ENCODE results near the gene TPRN.
"Not testable (repeated sequence)": the region's sequence is repeated elsewhere in the genome, so short reads cannot be mapped to it uniquely, and the experiment has no call there.

Gene TPRN, protein sequence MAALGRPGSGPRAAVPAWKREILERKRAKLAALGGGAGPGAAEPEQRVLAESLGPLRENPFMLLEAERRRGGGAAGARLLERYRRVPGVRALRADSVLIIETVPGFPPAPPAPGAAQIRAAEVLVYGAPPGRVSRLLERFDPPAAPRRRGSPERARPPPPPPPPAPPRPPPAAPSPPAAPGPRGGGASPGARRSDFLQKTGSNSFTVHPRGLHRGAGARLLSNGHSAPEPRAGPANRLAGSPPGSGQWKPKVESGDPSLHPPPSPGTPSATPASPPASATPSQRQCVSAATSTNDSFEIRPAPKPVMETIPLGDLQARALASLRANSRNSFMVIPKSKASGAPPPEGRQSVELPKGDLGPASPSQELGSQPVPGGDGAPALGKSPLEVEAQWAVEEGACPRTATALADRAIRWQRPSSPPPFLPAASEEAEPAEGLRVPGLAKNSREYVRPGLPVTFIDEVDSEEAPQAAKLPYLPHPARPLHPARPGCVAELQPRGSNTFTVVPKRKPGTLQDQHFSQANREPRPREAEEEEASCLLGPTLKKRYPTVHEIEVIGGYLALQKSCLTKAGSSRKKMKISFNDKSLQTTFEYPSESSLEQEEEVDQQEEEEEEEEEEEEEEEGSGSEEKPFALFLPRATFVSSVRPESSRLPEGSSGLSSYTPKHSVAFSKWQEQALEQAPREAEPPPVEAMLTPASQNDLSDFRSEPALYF

DNA sequence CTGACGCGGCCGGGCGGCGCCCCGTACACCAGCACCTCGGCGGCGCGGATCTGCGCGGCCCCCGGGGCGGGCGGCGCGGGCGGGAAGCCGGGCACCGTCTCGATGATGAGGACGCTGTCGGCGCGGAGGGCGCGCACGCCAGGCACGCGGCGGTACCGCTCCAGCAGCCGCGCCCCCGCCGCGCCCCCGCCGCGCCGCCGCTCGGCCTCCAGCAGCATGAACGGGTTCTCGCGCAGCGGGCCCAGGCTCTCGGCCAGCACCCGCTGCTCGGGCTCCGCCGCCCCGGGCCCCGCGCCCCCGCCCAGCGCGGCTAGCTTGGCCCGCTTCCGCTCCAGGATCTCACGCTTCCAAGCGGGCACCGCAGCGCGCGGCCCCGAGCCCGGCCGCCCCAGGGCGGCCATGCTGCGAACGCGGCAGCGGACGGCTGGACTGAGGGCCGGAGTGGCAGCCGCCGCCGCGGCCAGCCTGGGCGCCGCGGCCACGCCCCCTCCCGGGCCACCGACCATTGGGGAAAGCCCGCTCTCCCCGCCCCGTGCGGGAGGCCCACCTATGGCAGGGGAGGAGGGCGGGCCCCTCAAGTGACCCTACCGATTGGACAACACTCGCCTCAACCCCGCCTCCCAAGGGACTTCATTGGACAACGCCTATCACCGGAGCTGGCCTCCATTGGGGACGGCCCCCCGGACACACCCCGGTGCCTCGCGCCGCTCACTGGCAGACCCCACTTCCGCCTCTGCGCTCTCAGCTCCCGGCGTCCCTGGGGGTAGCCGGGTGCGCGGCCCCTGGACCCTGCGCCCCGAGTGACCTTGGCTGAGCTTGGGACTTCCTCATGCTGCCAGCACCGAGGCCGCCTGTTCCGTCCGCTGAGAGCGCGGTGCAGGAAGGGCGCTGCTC lies at the start of gene TPRN:
Gene TPRN, minus strand, starts transcription at position 431 of the 894 bp plus-strand sequence. Its CDS starts 30 bp downstream, at position 401.
- DNase-seq: peak; percentile 99

DNA sequence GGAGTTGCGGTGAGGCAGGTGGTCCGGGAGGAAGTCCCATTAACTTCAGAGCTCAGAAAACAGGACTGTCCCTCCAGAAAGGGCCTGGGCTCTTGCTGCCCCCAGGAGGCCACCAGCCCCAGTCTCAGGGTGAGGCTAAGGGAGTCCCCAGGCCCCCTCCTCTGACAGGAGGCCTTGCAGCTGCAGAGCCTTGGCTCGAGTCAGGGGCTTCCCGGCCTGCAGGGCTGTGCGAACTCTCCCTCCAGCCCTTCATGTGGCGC lies 47.3 kb upstream of the TPRN start:
- no peak for DNase-seq

DNA sequence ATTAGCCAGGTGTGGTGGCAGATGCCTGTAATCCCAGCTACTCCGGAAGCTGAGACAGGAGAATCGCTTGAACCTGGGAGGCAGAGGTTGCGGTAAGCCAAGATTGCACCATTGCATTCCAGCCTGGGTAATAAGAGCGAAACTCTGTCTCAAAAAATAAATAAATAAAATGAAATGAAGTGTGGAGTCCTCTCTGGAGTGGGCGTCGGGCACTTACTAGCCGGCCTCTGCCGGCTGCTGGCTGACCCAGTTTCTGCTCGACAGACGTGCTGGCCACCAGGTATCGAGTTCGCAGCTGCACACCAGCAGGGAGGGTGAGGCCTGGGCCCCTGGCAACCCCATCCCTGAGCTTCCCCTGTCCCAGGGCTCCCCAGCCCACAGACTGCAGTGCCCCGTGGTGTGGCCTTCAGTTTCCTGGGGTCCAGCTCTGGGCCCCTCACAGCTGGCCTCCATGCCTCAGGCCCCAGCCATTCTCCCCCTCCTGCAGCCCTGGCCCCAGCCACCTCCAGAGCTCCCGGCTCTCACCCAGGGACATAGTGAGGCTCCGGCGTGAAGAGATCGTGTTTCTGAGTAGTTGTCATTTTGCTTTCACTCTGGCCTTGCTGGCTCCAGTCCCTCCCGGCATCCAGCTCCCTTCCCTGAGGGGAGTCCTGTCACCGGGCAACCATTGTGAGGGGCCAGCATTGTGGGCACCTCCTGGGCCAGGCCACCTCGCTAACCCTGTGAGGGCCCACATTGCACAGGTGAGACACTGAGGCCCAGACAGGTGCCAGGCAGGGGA lies 46.8 kb upstream of the TPRN start:
- no peak for DNase-seq

DNA sequence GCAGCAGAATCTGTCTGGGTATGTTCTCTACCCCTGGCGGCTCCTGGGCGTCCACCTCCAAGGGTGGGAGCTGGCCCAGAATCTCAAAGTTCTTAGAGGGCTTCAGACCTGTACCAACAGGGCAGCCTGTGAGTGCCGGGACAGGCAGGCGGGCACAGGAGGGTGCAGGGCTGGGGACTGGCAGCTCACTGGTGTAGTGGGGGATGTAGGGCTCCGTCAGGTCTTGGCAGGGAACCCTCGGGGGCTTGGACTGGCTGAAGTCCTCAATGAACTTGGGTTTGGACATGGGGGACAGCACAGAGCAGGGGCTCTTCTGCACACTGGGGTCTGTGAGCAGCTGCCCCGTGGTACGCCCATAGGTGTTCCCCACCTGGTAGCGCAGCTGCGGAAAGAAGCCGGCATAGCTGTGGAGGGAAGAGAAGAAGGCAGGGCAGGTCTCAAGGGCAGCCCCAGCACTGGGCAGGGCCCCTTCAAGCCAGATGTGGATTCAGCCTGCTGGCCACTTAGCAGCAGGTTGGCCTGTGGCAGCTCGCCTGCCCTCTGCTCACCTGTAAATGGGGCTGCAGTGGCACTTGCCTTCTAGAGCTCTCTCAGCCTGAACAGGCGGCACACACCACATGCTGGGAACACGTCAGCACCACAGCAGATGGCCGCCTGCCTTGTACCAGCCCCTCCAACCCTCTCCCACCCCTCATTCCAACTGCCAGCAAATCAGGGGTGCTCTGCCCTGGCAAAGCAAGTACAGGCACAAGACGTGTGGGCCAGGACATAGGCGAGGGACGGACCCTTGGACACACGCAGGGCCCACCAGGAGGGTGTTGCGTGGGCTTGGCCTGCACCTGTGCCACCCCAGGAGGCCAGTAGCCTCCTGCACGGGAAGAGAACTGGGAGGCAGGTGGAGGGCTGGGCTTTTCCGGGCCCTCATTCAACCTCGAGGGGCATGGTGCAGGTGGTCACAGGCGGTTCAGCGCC lies 45.2 kb upstream of the TPRN start:
- no peak for DNase-seq

DNA sequence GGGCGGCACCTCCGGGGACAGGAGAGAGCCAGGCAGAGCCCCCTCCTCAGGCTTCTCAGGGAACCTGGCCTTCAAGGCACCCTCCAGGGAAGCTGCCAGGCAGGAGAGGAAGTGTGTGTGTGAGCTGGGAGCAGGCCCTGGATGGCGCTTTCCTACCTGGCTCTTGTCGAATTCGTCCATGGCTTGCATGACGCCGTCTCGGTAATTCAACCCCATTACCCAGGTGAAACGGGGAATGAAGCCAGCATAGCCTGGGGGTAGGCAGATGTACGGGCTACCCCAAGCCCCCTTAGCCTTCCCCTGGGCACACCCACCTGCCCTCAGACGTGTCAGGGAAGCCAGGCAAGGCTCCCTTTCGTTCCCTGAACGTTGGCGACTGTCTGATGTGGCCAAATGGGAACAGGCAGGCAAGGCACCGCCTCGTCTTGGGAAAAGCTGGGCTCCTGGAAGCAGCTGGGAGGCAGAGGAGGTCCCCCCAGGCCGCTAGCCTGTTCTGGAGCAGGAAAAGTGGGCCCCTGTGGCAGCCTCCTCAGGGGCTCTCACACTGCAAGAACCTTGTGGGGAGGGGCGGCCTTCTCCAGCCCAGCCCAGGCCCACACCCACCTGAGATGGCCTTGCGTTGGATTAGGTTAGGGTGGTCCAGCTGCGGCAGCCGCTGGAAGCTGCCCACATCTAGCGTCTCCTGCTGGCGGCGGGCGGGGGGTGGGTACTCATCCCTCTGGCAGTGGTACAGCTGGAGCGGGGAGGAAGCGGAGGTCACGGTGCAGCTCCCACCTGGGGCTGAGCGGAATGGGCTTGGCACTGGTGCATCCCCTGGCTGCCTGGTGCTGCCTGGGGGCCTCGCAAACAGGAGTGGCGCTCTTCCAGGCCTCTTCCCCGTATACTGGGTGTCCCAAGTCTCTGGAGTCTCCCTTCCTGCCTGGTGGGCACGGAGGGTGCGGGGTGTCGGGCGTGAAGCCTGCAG lies 44.2 kb upstream of the TPRN start:
- no peak for DNase-seq

DNA sequence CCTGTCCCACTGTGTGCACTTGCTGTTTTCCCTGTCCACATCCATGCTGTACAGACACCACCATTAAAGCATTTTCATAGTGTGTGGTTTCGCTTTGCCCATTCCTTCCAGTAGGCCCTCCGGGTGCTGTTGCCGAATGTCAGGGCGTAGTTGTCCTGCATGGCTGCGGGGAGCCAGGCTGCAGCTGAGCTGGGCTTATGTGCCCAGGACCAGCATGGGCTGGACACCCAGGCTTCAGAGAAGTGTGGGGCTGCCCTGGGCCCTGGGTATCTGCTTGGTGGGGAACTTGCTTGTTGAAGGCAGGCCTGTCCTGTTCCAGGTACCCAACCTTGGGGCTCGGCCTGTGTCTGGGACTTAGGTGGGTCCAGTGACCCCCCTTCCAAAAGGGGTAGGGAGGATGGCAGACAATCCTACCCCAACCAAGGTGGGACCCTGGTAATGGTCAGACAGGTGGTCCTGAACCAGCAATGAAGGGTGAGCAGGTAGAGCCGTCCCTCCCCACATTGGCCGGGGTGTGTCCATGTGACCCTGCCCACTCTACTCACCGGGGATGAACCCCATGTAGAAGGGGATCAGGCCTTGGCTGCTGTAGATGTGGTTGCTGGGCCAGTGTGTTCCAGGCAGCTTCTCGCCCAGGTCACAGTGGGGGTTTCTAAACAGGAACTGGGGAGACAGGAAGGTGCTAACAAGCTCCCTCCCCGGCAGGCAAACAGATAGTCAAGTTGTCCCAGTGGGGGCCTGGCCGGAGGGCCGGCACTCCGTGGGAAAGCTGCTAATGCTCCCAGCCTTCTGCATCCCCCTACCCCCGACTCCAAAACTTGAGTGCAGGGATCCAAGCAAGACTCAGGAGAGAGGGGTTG lies 43.3 kb upstream of the TPRN start:
- peak in 1 of 2 experiments; percentile 57 for DNase-seq

DNA sequence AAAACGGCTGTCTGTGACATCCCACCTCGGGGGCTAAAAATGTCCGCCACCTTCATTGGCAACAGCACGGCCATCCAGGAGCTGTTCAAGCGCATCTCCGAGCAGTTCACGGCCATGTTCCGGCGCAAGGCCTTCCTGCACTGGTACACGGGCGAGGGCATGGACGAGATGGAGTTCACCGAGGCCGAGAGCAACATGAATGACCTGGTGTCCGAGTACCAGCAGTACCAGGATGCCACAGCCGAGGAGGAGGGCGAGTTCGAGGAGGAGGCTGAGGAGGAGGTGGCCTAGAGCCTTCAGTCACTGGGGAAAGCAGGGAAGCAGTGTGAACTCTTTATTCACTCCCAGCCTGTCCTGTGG lies 42.7 kb upstream of the TPRN start:
- DNase-seq: not testable (repeated sequence)

DNA sequence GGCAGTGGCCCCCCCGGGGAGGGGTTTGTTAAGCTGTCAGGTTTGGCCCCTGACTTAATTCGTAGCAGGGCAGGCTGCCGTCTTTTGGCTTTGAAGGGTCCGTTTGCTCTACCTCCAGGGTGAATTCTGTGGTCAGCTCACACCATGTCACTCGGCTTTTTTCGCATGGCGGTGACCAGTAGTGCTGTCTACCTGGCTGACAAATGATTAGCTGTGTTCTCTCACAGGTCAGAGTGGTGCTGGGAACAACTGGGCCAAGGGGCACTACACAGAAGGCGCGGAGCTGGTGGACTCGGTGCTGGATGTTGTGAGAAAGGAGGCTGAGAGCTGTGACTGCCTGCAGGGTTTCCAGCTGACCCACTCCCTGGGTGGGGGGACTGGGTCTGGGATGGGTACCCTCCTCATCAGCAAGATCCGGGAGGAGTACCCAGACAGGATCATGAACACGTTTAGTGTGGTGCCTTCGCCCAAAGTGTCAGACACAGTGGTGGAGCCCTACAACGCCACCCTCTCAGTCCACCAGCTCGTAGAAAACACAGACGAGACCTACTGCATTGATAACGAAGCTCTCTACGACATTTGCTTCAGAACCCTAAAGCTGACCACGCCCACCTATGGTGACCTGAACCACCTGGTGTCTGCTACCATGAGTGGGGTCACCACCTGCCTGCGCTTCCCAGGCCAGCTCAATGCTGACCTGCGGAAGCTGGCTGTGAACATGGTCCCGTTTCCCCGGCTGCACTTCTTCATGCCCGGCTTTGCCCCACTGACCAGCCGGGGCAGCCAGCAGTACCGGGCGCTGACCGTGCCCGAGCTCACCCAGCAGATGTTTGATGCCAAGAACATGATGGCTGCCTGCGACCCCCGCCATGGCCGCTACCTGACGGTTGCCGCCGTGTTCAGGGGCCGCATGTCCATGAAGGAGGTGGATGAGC lies 42.0 kb upstream of the TPRN start:
- no peak for DNase-seq

DNA sequence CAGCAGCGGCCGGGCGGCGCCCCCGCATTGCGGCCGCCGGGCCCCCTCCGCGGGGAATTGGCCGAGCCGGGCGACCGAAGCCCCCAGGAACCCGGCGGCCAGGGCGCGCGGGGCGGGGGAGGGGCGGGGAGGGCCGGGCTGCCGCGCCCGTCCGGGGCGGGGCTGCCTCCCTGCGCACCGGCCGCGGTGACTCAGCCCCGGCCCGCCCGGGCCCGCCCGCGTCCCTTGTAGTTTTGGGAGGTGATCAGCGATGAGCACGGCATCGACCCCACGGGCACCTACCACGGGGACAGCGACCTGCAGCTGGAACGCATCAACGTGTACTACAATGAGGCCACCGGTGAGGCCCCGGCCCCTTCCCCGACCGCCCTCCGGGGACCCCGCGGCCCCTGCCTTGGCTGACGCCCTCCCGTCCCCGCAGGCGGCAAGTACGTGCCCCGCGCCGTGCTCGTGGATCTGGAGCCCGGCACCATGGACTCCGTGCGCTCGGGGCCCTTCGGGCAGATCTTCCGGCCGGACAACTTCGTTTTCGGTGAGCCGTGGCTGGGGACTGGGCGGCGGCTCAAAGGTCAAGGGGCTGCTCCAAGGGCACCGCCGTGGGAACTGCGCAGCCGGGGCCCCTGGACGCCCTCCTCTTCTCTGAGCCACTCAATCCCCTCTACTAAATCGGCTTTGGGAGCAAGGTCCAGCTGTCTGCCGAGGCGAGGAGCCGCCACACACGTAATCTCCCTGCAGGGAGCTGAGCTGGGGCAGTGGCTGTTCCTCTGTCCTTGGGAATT lies 41.1 kb upstream of the TPRN start:
- DNase-seq: peak; percentile 70 to 78

DNA sequence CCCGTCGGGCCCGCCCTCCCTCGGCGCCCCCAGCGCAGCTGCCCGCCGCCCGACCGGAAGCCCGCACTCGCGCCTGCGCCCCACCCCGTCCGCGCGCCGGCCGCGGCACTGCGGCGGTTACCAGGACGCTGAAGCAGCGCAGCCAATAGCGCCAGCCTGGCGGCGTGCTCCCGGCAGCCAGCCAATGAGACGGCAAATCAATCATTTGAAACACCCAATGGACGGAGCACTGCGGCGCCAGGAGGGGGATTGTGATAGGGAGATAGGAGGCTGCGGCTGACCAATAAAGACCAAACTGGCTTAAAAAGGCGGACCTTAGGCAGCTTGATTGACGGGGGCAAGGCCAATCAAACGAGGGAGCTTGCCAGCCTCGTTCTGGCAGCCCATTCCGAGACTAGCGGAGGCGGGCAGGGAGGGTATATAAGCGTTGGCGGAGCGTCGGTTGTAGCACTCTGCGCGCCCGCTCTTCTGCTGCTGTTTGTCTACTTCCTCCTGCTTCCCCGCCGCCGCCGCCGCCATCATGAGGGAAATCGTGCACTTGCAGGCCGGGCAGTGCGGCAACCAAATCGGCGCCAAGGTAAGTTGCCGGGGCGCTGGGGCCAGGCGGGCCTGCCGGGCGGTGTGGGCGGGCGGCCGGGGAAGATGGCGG lies 40.4 kb upstream of the TPRN start, which contains the start of gene TUBB4B:
Gene TUBB4B, plus strand, starts transcription at position 447 of the 649 bp plus-strand sequence. Its CDS starts 74 bp downstream, at position 521.
- DNase-seq: peak; percentile 97

DNA sequence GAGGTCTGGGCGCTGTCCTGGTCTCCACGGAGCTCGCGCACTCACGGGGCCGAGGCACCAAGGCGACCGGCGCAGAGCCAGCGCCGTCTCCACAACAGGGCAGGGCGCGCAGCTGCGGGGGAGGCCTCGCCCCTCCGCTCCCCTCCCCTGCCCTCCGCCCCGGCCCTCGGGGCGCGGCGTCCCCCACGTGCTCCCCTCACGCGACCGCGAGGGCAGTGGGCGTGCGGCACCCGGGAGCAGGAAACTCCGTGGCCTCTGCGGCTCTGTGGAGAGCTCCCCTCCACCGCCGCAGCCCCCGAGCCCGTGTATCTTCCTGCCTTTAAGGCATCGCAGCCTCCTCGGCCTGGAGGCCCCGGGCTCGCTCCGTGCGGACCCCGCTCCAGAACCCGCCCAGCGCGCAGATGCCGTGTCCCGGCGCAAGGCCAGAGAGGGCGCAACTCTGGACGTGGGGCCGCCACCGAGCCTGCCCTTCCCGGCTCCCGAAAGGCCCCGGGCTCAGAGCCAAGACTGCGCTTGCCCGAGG lies 39.8 kb upstream of the TPRN start:
- DNase-seq: no peak

DNA sequence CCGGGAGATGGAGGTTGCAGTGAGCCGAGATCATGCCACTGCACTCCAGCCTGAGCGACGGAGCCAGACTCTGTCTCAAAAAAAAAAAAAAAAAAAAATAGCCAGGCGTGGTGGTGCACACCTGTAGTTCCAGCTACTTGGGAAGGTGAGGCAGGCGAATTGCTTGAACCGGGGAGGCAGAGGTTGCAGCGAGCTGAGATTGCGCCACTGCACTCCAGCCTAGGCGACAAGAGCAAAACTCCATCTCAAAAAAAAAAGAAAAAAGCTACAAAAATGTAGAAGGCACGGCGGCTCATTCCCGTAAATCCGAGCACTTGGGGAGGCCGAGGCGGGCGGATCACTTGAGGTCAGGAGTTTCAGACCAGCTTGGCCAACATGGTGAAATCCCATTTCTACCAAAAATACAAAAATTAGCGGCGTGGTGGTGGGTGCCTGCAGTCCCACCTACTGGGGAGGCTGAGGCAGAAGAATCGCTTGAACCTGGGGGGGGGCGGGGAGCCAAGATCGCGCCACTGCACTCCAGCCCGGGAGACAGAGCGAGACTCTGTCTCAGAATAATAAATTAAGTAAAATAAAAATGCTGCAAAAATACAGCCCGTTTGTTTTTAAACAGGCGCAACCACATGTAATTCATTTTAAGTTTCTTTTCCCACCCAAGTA lies 39.1 kb upstream of the TPRN start:
- DNase-seq: not testable (repeated sequence)

DNA sequence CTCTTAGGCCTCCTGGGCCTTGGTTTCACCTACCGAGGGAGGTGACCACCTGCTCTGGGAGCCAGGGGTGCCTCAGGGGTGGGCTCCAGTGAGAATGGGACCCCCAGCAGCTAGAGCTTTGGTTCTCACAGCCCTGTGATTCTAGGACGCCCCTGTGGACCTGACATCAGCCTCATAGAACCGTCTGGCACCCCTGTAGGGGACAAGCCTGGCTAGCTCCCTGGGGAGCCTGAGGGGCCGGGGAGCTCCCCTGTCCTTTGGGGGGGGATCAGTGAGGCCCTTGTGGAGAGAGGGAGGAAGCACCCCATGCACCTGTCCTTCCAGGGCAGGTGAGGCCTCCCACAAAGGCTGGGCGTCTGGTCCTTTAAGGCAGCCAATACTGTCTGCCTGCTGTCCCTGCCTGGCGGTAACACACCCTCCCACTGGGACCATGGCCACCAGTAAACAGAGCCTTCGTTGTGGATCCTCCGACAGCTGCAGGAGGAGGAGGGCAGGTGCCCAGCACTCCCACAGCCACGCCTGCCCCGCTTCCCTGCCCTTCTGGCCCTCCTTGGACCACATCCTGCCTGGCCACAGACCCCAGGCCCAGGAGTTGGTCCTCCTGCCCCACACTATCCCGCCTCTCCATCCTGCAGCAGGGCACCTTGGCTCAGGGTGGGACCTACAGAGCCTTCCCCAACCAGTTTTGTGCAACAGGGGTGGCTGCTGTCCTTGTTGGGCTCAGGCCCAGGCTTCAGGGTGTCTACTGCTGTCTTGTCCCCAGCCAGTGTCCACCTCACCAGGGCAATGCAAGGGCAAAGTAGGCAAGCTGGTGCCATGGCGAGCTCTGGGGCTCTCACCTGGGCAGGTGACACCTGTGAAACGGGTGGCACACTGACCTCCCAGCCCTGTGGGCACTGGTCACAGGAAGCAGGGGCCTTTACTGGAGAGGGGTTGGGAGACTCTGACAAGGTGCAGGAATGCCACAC lies 37.5 kb upstream of the TPRN start:
- no peak for DNase-seq

DNA sequence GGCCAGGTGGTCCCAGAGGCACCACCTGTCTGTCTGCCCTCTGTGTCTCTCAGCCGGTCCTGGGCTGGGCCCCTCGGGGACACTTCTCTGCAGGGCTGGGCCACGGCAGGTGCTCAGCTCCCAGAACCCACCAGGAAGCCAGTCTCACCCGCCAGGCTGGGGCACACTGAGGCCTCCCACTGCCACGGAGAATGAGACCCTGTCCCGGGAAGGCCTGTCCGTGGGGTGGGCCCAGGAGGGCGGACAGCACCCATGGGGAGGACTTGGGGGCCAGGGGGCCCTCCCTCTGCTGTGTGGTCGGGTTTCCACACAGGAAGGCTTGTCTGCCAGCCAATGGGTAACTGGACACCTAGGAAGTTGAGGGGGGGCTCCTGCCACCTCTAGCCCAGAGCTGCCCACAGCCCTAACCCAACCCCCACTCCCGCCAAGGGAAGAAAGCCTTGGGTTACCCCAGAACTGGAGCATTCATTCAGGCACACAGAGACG lies 36.4 kb upstream of the TPRN start:
- no peak for DNase-seq
